Activated naive CD8-positive, alpha-beta T cell treated with anti-CD3 and anti-CD28 coated beads, Interleukin-2, amount 50 U/mL, for 16 hours (primary cell): Measurements from ENCODE around the gene MYOZ3.

ENCODE experiments used
- DNase-seq: peaks from one replicate; pipeline ENCODE4 v3.0.0-alpha.2; 2020; ENCODE audit warnings: low read depth, low spot score

Gene MYOZ3

GRCh38 chr5:150661086-150661485, at the start of gene MYOZ3:
TSS of gene MYOZ3 (plus strand) at chr5:150661251. CDS start at chr5:150662942, 1,691 bp downstream.
- DNase-seq: no peak

- no peak for DNase-seq
These were observed 48.6 kb upstream of the MYOZ3 start for GRCh38 chr5:150612405-150612804.

GRCh38 chr5:150612905-150613670, 48.0 kb upstream of the MYOZ3 start:
- no peak for DNase-seq

GRCh38 chr5:150613991-150614660, 46.9 kb upstream of the MYOZ3 start:
- DNase-seq: no peak

GRCh38 chr5:150614661-150615060, 46.4 kb upstream of the MYOZ3 start:
- DNase-seq: no peak

- no peak for DNase-seq
These were observed 45.8 kb upstream of the MYOZ3 start for GRCh38 chr5:150615141-150615699.

- no peak for DNase-seq
These were observed 45.0 kb upstream of the MYOZ3 start for GRCh38 chr5:150616024-150616470.

GRCh38 chr5:150616506-150616905, 44.5 kb upstream of the MYOZ3 start:
- DNase-seq: no peak

- DNase-seq: no peak
These were observed 42.9 kb upstream of the MYOZ3 start for GRCh38 chr5:150618163-150618562.

- DNase-seq: no peak
These were observed 42.3 kb upstream of the MYOZ3 start for GRCh38 chr5:150618588-150619281.

GRCh38 chr5:150619359-150620230, 41.5 kb upstream of the MYOZ3 start:
- DNase-seq: no peak

- DNase-seq: no peak
These were observed 39.8 kb upstream of the MYOZ3 start for GRCh38 chr5:150621301-150621700.

- no peak for DNase-seq
These were observed 38.9 kb upstream of the MYOZ3 start for GRCh38 chr5:150622157-150622556.

GRCh38 chr5:150623152-150623877, 37.7 kb upstream of the MYOZ3 start:
- DNase-seq: no peak

GRCh38 chr5:150623878-150624216, 37.2 kb upstream of the MYOZ3 start:
- DNase-seq: no peak

- no peak for DNase-seq
These were observed 36.5 kb upstream of the MYOZ3 start for GRCh38 chr5:150624334-150625163.

- no peak for DNase-seq
These were observed 35.9 kb upstream of the MYOZ3 start for GRCh38 chr5:150625164-150625535.

GRCh38 chr5:150625831-150626746, 35.0 kb upstream of the MYOZ3 start:
- DNase-seq: no peak

- no peak for DNase-seq
These were observed 34.2 kb upstream of the MYOZ3 start for GRCh38 chr5:150626853-150627276.
